ENCODE measurements around the gene TTYH3. TPM values are rescaled to one million over a fixed set of nuclear protein-coding genes. Genes with fewer than 3 reads are reported as not detected.

TTYH3 gene
- total and polyA plus RNA-seq, 9 of the 15 experiments (the other 6 are each of a cell fraction or from before 2014, with no cell fraction given), result 0.01 to 5.5 (median 1.1) TPM

DNA sequence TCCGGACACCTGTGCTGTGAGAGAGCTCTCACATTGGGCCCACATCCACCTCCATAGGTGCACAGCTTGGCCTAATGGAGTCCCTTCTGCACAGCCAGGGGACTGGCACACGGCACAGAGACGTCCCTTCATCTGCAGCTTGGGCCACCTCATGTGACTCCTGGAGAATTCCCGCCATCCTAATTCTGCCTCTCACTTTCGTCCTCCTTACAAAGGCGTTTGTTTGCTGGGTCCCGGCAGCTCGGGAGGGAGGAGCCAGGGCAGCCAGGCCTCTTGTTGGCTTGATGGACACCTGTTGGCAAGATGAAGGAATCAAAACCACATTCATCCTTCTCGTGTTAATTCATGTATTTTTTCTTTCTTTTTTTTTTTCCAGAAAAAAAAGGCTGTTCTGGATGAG, 30.7 kb upstream of the TTYH3 start (continued):
- TF ChIP-seq E2F3 (CRISPR knock-in tag; IDR thresholded peaks at IDR 0.05), result no peak

GRCh38 chr7:2601907-2602306, 29.9 kb upstream of the TTYH3 start:
- intact Hi-C loops (cut with micrococcal nuclease), result no loop called here
- no peak overlapping the region for H3K27ac ChIP-seq (ENCODE audit: extremely low read depth, low read depth, low read length)

More at GRCh38 chr7:2601907-2602306, 29.9 kb upstream of the TTYH3 start:
- Histone ChIP-seq H3K4me1 (replicated peaks in 1 of 2; ENCODE audit: control insufficient read depth in 2 of 2, insufficient read depth in 2 of 2, low read length in 2 of 2) (peaks cover 0 to 37% of the 10 kb centered on the region in 2 experiments; a peak in 2 of 5 replicates), H3K4me3 (no peak overlapping the region), H3K9me3 (replicated peaks; ENCODE audit: control insufficient read depth, insufficient read depth, low read depth, low read length) (no peaks in the 10 kb centered on the region), H3K4me2 (ENCODE audit: insufficient read depth, low read length) (no peak overlapping the region), H3K27me3 (ENCODE audit: control insufficient read depth in 2 of 2, insufficient read depth in 2 of 2, low read length in 2 of 2) (no peaks in the 10 kb centered on the region), H3K9me1 (ENCODE audit: control insufficient read depth, insufficient read depth, low read length) (peaks cover 5% of the 10 kb centered on the region), H3K79me2 (ENCODE audit: control insufficient read depth, insufficient read depth, low read length) (no peaks in the 10 kb centered on the region), H3K36me3 (ENCODE audit: control insufficient read depth, insufficient read depth, low read length) (peaks cover 10% of the 10 kb centered on the region; the same call in 1 of the 3 replicates), H3K9ac (ENCODE audit: insufficient read depth in 1 of 2, low read depth in 2 of 2, low read length in 2 of 2) (no peak overlapping the region), H4K20me1 (replicated peaks; ENCODE audit: control insufficient read depth, insufficient read depth, low read length) (no peaks in the 10 kb centered on the region; the same call in none of the 2 replicates), H2AFZ (ENCODE audit: low read depth, low read length) (no peak overlapping the region)
- ATAC-seq, result no peak
- ChIA-PET CTCF (ENCODE audit: low intra/inter-chr PET ratio) (no interaction called here), POLR2A (interaction anchor here (0.6 kb wide), 1 partner anchor 113 kb away, joined by 3 read pairs; no protein-coding TSS in a partner anchor)
- TF ChIP-seq PHB (CRISPR knock-in tag; IDR thresholded peaks at IDR 0.05) (no peak), E2F5 (CRISPR knock-in tag; IDR thresholded peaks at IDR 0.05) (no peak), ZNF518B (CRISPR knock-in tag; IDR thresholded peaks at IDR 0.05) (no peak), MEIS2 (IDR thresholded peaks at IDR 0.05; ENCODE audit: partially characterized antibody) (peak; percentile 35)
- TF ChIP-seq, protein P1, sequence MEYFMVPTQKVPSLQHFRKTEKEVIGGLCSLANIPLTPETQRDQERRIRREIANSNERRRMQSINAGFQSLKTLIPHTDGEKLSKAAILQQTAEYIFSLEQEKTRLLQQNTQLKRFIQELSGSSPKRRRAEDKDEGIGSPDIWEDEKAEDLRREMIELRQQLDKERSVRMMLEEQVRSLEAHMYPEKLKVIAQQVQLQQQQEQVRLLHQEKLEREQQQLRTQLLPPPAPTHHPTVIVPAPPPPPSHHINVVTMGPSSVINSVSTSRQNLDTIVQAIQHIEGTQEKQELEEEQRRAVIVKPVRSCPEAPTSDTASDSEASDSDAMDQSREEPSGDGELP (CRISPR knock-in tag; IDR thresholded peaks at IDR 0.05; ENCODE audit: borderline replicate concordance), result 0 out of 2 replicates have a peak, but pooled peaks have one; percentile 14
- TF ChIP-seq, protein P2, sequence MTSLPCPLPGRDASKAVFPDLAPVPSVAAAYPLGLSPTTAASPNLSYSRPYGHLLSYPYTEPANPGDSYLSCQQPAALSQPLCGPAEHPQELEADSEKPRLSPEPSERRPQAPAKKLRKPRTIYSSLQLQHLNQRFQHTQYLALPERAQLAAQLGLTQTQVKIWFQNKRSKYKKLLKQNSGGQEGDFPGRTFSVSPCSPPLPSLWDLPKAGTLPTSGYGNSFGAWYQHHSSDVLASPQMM (CRISPR knock-in tag; IDR thresholded peaks at IDR 0.05), result no peak
- WGBS (ENCODE audit: insufficient coverage, low coverage, missing lambda C conversion rate), result 74% methylated on average over 11 of the region's 11 CpGs
- no TSS peak for BruUV-seq (replicated peaks)
- in situ Hi-C loops (cut with MboI), result no loop called here
- no peak for DNase-seq (ENCODE audit: extremely low read depth in 1 of 4, low spot score in 3 of 4)
- no peak for FAIRE-seq
